OCI-LY1 (cell line): ENCODE data around the gene BAIAP2L2.

Source experiments
- CTCF ChIP-seq: fragments of 200-600 bp; sonication (generic), shearing (Covaris generic); IDR thresholded peaks from 2 replicates; pipeline ENCODE4 v1.5.1; 2017; ENCODE audit warnings: mild to moderate bottlenecking, antibody characterized with exemption, low read length, moderate library complexity, mixed read lengths
- EZH2 ChIP-seq: fragments of 200-600 bp; sonication (generic), shearing (Covaris generic); IDR thresholded peaks from 2 replicates; pipeline ENCODE4 v1.8.0; 2017; ENCODE audit warnings: borderline replicate concordance, mixed run types, mild to moderate bottlenecking, antibody characterized with exemption, low read length, moderate library complexity, mixed read lengths

DNA sequence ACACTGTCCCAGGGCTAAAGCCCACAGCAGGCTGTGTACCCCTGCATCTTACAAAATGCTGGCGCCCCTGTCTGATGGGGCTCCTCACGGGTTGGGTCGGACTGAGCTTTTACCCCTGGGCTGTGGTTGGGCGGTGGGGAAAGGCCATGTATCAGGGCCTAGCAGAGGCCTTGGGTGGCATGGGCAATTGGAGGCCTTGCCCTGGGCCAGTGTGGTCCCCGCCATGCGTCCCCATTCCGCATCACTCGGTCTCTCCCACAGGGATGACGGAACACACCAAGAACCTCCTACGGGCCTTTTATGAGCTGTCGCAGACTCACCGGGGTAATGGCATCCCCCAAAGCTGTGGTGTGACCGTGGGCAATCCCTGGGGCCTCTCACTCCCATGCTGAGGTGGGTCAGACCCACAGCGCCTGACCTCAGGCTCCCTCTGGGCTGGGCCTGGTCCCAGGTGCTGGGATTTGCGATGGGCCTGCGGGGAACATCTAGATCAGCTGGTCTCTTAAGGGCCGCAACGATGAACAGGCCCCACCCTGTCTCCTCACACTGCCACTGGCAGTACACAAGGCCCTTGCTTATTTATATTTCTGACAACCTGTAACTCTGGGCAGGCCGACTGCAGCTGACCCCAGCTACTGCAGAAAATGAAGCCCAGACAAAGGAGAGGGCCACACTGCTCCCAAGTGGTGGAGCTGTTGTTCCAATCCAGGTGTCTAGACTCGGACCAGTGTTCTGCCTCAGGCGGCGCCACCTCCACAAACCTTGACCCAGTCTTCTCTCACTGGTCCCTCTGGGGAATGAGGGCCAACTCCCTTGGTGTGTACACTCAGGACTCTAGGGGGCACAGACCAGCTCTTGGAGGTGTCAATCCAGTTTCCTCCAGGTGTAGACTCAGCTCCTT lies 38.8 kb downstream of the BAIAP2L2 start:
- TF ChIP-seq CTCF (no peak), EZH2 (no peak)
